H1 (cell line): ENCODE data around the gene MXD4. TPM values are rescaled to one million over a fixed set of nuclear protein-coding genes. Genes with fewer than 3 reads are reported as not detected.

Source experiments
- CTCF ChIA-PET: fragments of 300-600 bp; sonication (Branson Sonifier 250); formaldehyde crosslinking; loops from one replicate; lab custom pipeline; 2021; ENCODE audit not compliant: partially characterized antibody; lab: Charles Lee
- POLR2A ChIA-PET: fragments of 300-600 bp; sonication (Branson Sonifier 250); formaldehyde crosslinking; loops from one replicate; lab custom pipeline; 2021; ENCODE audit warnings: inconsistent platforms; ENCODE audit not compliant: partially characterized antibody; lab: Charles Lee
- DNase-seq, 2 experiments: peaks; one replicate each; pipeline versions ENCODE4 v3.0.0 to v3.0.0-alpha.2; 2010 to 2022; ENCODE audit warnings: low spot score in 2 of 2, low read depth in 1 of 2, mixed read lengths in 1 of 2
- FAIRE-seq: peaks from 2 replicates; lab custom pipeline; 2011; peaks lifted over from hg19 to GRCh38; lab: Jason Lieb, UNC
- H2AFZ ChIP-seq: 2 replicates; pipeline ENCODE4 v1.8.1; 2012; ENCODE audit warnings: low read length, inconsistent platforms
- H2AK5ac ChIP-seq: 2 replicates; pipeline ENCODE4 v1.6.1; 2013; ENCODE audit warnings: low read depth, low read length
- H2BK120ac ChIP-seq: replicated peaks from 2 replicates; pipeline ENCODE3; 2013; ENCODE audit warnings: low read depth, low read length, inconsistent platforms
- H2BK12ac ChIP-seq: 2 replicates; pipeline ENCODE4 v1.6.1; 2013; ENCODE audit warnings: low read depth, low read length
- H2BK15ac ChIP-seq: 2 replicates; pipeline ENCODE4 v1.6.1; 2013; ENCODE audit warnings: low read length
- H2BK20ac ChIP-seq: 2 replicates; pipeline ENCODE4 v1.6.1; 2013; ENCODE audit warnings: low read length
- H2BK5ac ChIP-seq: 2 replicates; pipeline ENCODE4 v1.6.1; 2013; ENCODE audit warnings: low read depth, low read length
- H3K14ac ChIP-seq: 2 replicates; pipeline ENCODE4 v1.6.1; 2013; ENCODE audit warnings: inconsistent platforms; ENCODE audit not compliant: insufficient read length
- H3K18ac ChIP-seq: 2 replicates; pipeline ENCODE4 v1.6.1; 2013; ENCODE audit warnings: low read length; ENCODE audit errors: extremely low read depth
- H3K23ac ChIP-seq: 2 replicates; pipeline ENCODE4 v1.6.1; 2013; ENCODE audit warnings: inconsistent platforms; ENCODE audit not compliant: insufficient read length
- H3K23me2 ChIP-seq: 2 replicates; pipeline ENCODE4 v1.6.1; 2013; ENCODE audit warnings: low read depth, low read length
- H3K27ac ChIP-seq: 2 replicates; pipeline ENCODE4 v1.6.1; 2011; ENCODE audit warnings: low read depth, low read length, inconsistent platforms
- H3K27me3 ChIP-seq, 4 experiments: replicated peaks in 1 of 4; 1 replicate in 1 of 4; 2 replicates in 3 of 4; pipeline versions ENCODE4 v1.6.1 to v1.8.1; 2011 to 2013; ENCODE audit warnings: low read length in 3 of 4, mild to moderate bottlenecking in 3 of 4, inconsistent platforms in 2 of 4, mixed read lengths in 2 of 4, moderate library complexity in 1 of 4; ENCODE audit not compliant: control insufficient read depth in 3 of 4, insufficient read depth in 3 of 4; ENCODE audit errors: extremely low read depth in 1 of 4
- H3K36me3 ChIP-seq, 4 experiments: 2 replicates each; pipeline versions ENCODE4 v1.6.1 to v1.8.1; 2011 to 2013; ENCODE audit warnings: mild to moderate bottlenecking in 4 of 4, low read length in 3 of 4, moderate library complexity in 2 of 4, control low read depth in 1 of 4, inconsistent platforms in 1 of 4; ENCODE audit not compliant: insufficient read depth in 4 of 4, control insufficient read depth in 2 of 4
- H3K4ac ChIP-seq: replicated peaks from 2 replicates; pipeline ENCODE3; 2013; ENCODE audit warnings: low read length, low read depth, mixed read lengths, inconsistent platforms; ENCODE audit not compliant: insufficient read length
- H3K4me1 ChIP-seq, 4 experiments: replicated peaks in 1 of 4; 1 replicate in 1 of 4; 2 replicates in 3 of 4; pipeline versions ENCODE4 v1.6.1 to v1.8.1; 2011 to 2013; ENCODE audit warnings: low read length in 3 of 4, inconsistent platforms in 2 of 4, mixed read lengths in 1 of 4; ENCODE audit not compliant: insufficient read depth in 4 of 4, control insufficient read depth in 3 of 4
- H3K4me2 ChIP-seq, 2 experiments: 2 replicates each; pipeline versions ENCODE4 v1.6.1 to v1.8.1; 2011 to 2013; ENCODE audit warnings: low read depth in 2 of 2, low read length in 2 of 2, control low read depth in 1 of 2, inconsistent platforms in 1 of 2, mild to moderate bottlenecking in 1 of 2; ENCODE audit not compliant: insufficient read depth in 1 of 2
- H3K4me3 ChIP-seq, 4 experiments: fragments of 200-600, 300-600 bp in 1 of 4; sonication (generic), shearing (Covaris generic), sonication (Bioruptor Twin) in 1 of 4; 2 replicates each; pipeline versions ENCODE4 v1.5.1 to v1.8.1; 2011 to 2016; ENCODE audit warnings: low read length in 4 of 4, low read depth in 3 of 4, control low read depth in 2 of 4, inconsistent platforms in 2 of 4, mild to moderate bottlenecking in 2 of 4, mixed read lengths in 1 of 4, moderate library complexity in 1 of 4; ENCODE audit not compliant: insufficient read depth in 2 of 4; ENCODE audit errors: extremely low read depth in 1 of 4
- H3K56ac ChIP-seq: replicated peaks from 2 replicates; pipeline ENCODE3; 2013; ENCODE audit warnings: low read depth, mild to moderate bottlenecking, mixed read lengths, low read length, inconsistent platforms; ENCODE audit not compliant: insufficient read length
- H3K79me1 ChIP-seq: 2 replicates; pipeline ENCODE4 v1.6.1; 2013; ENCODE audit warnings: low read depth, low read length, control low read depth
- H3K79me2 ChIP-seq, 2 experiments: 2 replicates each; pipeline versions ENCODE4 v1.6.1 to v1.8.1; 2012 to 2013; ENCODE audit warnings: low read length in 2 of 2, mild to moderate bottlenecking in 2 of 2, inconsistent platforms in 1 of 2; ENCODE audit not compliant: insufficient read depth in 2 of 2, control insufficient read depth in 1 of 2
- H3K9ac ChIP-seq, 4 experiments: replicated peaks in 1 of 4; 1 replicate in 1 of 4; 2 replicates in 3 of 4; pipeline versions ENCODE4 v1.6.1 to v1.8.1; 2011 to 2013; ENCODE audit warnings: low read depth in 3 of 4, low read length in 3 of 4, control low read depth in 2 of 4, mild to moderate bottlenecking in 2 of 4, moderate library complexity in 2 of 4, inconsistent platforms in 1 of 4; ENCODE audit errors: extremely low read depth in 1 of 4
- H3K9me3 ChIP-seq, 2 experiments: 2 replicates each; pipeline versions ENCODE4 v1.6.1 to v1.8.1; 2012 to 2013; ENCODE audit warnings: mild to moderate bottlenecking in 2 of 2, moderate library complexity in 2 of 2, control low read depth in 1 of 2, inconsistent platforms in 1 of 2, low read depth in 1 of 2, low read length in 1 of 2, mixed read lengths in 1 of 2; ENCODE audit not compliant: insufficient read depth in 2 of 2
- H4K20me1 ChIP-seq, 2 experiments: replicated peaks in 1 of 2; 2 replicates each; pipeline versions ENCODE3 to v1.8.1; 2011 to 2013; ENCODE audit warnings: inconsistent platforms in 2 of 2, low read length in 2 of 2, mild to moderate bottlenecking in 1 of 2; ENCODE audit not compliant: insufficient read depth in 2 of 2, control insufficient read depth in 1 of 2
- H4K5ac ChIP-seq: 2 replicates; pipeline ENCODE4 v1.6.1; 2013; ENCODE audit warnings: low read length, low read depth, mixed read lengths, inconsistent platforms; ENCODE audit not compliant: insufficient read length
- H4K8ac ChIP-seq: 2 replicates; pipeline ENCODE4 v1.8.0; 2013; ENCODE audit warnings: mild to moderate bottlenecking, moderate library complexity, low read length, inconsistent platforms; ENCODE audit not compliant: insufficient read depth; ENCODE audit errors: extremely low read depth
- H4K91ac ChIP-seq: replicated peaks from 2 replicates; pipeline ENCODE3; 2013; ENCODE audit warnings: low read length, mixed read lengths, inconsistent platforms; ENCODE audit not compliant: insufficient read length
- ASH2L ChIP-seq: fragments of 200-600, 300-600 bp; sonication (generic); IDR thresholded peaks from one replicate; pipeline ENCODE4 v1.7.1; 2017; ENCODE audit warnings: low read length
- CHD1 ChIP-seq: IDR thresholded peaks from 2 replicates; pipeline ENCODE4 v1.6.1; 2012; ENCODE audit warnings: low read depth, low read length, improper control_type of control experiment
- CHD2 ChIP-seq: IDR thresholded peaks from 2 replicates; pipeline ENCODE4 v1.6.1; 2012; ENCODE audit warnings: low read length, improper control_type of control experiment
- GTF2F1 ChIP-seq: IDR thresholded peaks from 2 replicates; pipeline ENCODE4 v1.6.1; 2012; ENCODE audit warnings: low read depth, low read length, improper control_type of control experiment, borderline replicate concordance
- JUND ChIP-seq: IDR thresholded peaks from 2 replicates; pipeline ENCODE4 v1.6.1; 2011; ENCODE audit warnings: mild to moderate bottlenecking, improper control_type of control experiment, low read length
- KDM5A ChIP-seq: fragments of 200-600 bp; IDR thresholded peaks from 2 replicates; pipeline ENCODE4 v1.7.1; 2012; ENCODE audit warnings: mild to moderate bottlenecking, low read length, inconsistent platforms, mixed read lengths
- NANOG ChIP-seq: IDR thresholded peaks from 2 replicates; pipeline ENCODE4 v1.6.1; 2011; ENCODE audit warnings: low read length, low read depth, mild to moderate bottlenecking, inconsistent platforms; ENCODE audit not compliant: insufficient read depth, poor library complexity, severe bottlenecking
- PHF8 ChIP-seq: fragments of 200-600 bp; sonication (generic); conservative IDR thresholded peaks from 2 replicates; pipeline ENCODE4 v1.7.1; 2012; ENCODE audit warnings: low read depth, mild to moderate bottlenecking, inconsistent platforms, low read length, moderate library complexity
- RAD21 ChIP-seq, 2 experiments: IDR thresholded peaks in 1 of 2; conservative IDR thresholded peaks in 1 of 2; 2 replicates each; pipeline ENCODE4 v1.6.1; 2011; ENCODE audit warnings: low read depth in 2 of 2, low read length in 2 of 2, improper control_type of control experiment in 1 of 2, inconsistent platforms in 1 of 2, mild to moderate bottlenecking in 1 of 2, moderate library complexity in 1 of 2
- RBBP5 ChIP-seq: IDR thresholded peaks from 2 replicates; pipeline ENCODE4 v1.7.1; 2012; ENCODE audit warnings: low read depth, mild to moderate bottlenecking, inconsistent platforms, low read length, moderate library complexity, borderline replicate concordance
- RFX5 ChIP-seq: IDR thresholded peaks from 2 replicates; pipeline ENCODE4 v1.6.1; 2011; ENCODE audit warnings: low read depth, low read length, improper control_type of control experiment, borderline replicate concordance
- SAP30 ChIP-seq: fragments of 300-600 bp; sonication (generic); IDR thresholded peaks from 2 replicates; pipeline ENCODE4 v1.7.1; 2012; ENCODE audit warnings: low read length, moderate library complexity, mild to moderate bottlenecking, inconsistent platforms; ENCODE audit not compliant: insufficient read depth, insufficient replicate concordance
- TCF12 ChIP-seq: IDR thresholded peaks from 2 replicates; pipeline ENCODE4 v1.6.1; 2011; ENCODE audit warnings: low read depth, mild to moderate bottlenecking, low read length
- WGBS, 2 experiments: shearing (Covaris generic) in 1 of 2; methylation state at CpG; one replicate each; pipeline versions ENCODE4 v1.1.6 to v1.1.7; 2013 to 2015; ENCODE audit warnings: low lambda C conversion rate in 2 of 2, mixed read lengths in 2 of 2, inconsistent platforms in 1 of 2, low coverage in 1 of 2, missing lambda C conversion rate in 1 of 2; ENCODE audit not compliant: insufficient replicate concordance in 2 of 2, insufficient coverage in 1 of 2, insufficient read length in 1 of 2; ENCODE audit errors: extremely low coverage in 1 of 2, missing lambda C conversion rate in 1 of 2; 5-methylcytosine and 5-hydroxymethylcytosine counted together
- polyA plus RNA-seq, 7 experiments: library from polyadenylated mRNA; depleted of rRNA in 3 of 7; stranded (reverse) in 5 of 7; unstranded in 2 of 7; fragments of >200 nt in 5 of 7; fragments of 200-250 nt in 2 of 7; gene quantifications; 1 replicate in 5 of 7; 2 replicates in 1 of 7; 4 replicates in 1 of 7; pipeline versions ENCODE4 v1.2.1 to v1.2.3, GENCODE V29; 2011 to 2013; ENCODE audit warnings: missing spikeins in 2 of 7, mixed read lengths in 2 of 7
- total RNA-seq: library from RNA; stranded (reverse); fragmentation: NEBNext Ultra II Directional; extraction: Animal tissue kit (Norgen Biotek cat#: 25700); gene quantifications from 2 replicates; pipeline ENCODE4 v1.2.1, GENCODE V29; 2021
- TF ChIP-seq, protein P1 (sequence below): IDR thresholded peaks from 2 replicates; pipeline ENCODE4 v1.6.1; 2011; ENCODE audit warnings: low read depth, mild to moderate bottlenecking, low read length; ENCODE audit not compliant: insufficient read depth

The MXD4 gene
- total and polyA plus RNA-seq, 2 of the 8 experiments (the other 6 are each of a cell fraction or from before 2014, with no cell fraction given) = 18.0 to 20.8 TPM

GRCh38 chr4:2212831-2213230, 49.1 kb downstream of the MXD4 start:
- CTCF ChIA-PET = no interaction called here
- no peak for TF ChIP-seq NANOG
- no peak for TF ChIP-seq CHD2
- no peak for TF ChIP-seq CHD1
- no peak for TF ChIP-seq KDM5A
- TF ChIP-seq JUND = no peak
- no peak for TF ChIP-seq RBBP5
- TF ChIP-seq GTF2F1 = no peak
- TF ChIP-seq, protein P1, sequence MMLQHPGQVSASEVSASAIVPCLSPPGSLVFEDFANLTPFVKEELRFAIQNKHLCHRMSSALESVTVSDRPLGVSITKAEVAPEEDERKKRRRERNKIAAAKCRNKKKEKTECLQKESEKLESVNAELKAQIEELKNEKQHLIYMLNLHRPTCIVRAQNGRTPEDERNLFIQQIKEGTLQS = no peak
- TF ChIP-seq SAP30 = no peak
- no peak for TF ChIP-seq RFX5
- TF ChIP-seq ASH2L = no peak
- no peak for TF ChIP-seq TCF12
- TF ChIP-seq PHF8 = no peak
- no peak for TF ChIP-seq RAD21 (IDR thresholded peaks at IDR 0.05 in 1 of 2, conservative IDR thresholded peaks at IDR 0.05 in 1 of 2; ENCODE audit: low read depth in 2 of 2, low read length in 2 of 2)

More at GRCh38 chr4:2212831-2213230, 49.1 kb downstream of the MXD4 start:
- Histone ChIP-seq H3K36me3 (no peaks in the 10 kb centered on the region), H3K23me2 (no peaks in the 10 kb centered on the region), H3K79me1 (no peaks in the 10 kb centered on the region), H2AK5ac (no peak overlapping the region), H3K9ac (no peak overlapping the region), H3K27me3 (no peaks in the 10 kb centered on the region), H3K4me1 (peaks cover 3 to 7% (median 5%) of the 10 kb centered on the region in 4 experiments; a peak in 4 of 7 replicates), H3K18ac (no peak overlapping the region), H4K5ac (no peak overlapping the region), H2AFZ (no peak overlapping the region), H2BK12ac (no peak overlapping the region), H3K4me2 (no peak overlapping the region), H3K14ac (no peak overlapping the region), H3K79me2 (no peaks in the 10 kb centered on the region), H4K8ac (no peak overlapping the region), H3K9me3 (no peaks in the 10 kb centered on the region), H3K23ac (no peak overlapping the region), H4K20me1 (no peaks in the 10 kb centered on the region), H2BK15ac (no peak overlapping the region), H2BK5ac (no peak overlapping the region), H4K91ac (no peak overlapping the region), H3K4me3 (no peak overlapping the region), H2BK120ac (no peak overlapping the region), H3K56ac (no peak overlapping the region), H2BK20ac (no peak overlapping the region), H3K4ac (no peak overlapping the region), H3K27ac (no peak overlapping the region)
- 100% methylated on average over 1 of the region's 1 CpG; no CpG with 5 or more reads in 1 of the 2 experiments for WGBS, 2 experiments
- FAIRE-seq = no peak
- DNase-seq = no peak
- POLR2A ChIA-PET = interaction anchor here (0.6 kb wide), 1 partner anchor 372 kb away, joined by 3 read pairs; no protein-coding TSS in a partner anchor
